VCaP (cell line): ENCODE data around the gene CDH12.
"Not testable (repeated sequence)": the region's sequence is repeated elsewhere in the genome, so short reads cannot be mapped to it uniquely, and the experiment has no call there.

Experiments
- H3K27ac ChIP-seq: fragments of 450-650 bp; 2 replicates; pipeline ENCODE4 v1.5.1; 2017
- CTCF ChIP-seq: fragments of 450-650 bp; conservative IDR thresholded peaks from 2 replicates; pipeline ENCODE4 v1.5.1; 2017; ENCODE audit warnings: mild to moderate bottlenecking, moderate library complexity

CDH12 gene

DNA sequence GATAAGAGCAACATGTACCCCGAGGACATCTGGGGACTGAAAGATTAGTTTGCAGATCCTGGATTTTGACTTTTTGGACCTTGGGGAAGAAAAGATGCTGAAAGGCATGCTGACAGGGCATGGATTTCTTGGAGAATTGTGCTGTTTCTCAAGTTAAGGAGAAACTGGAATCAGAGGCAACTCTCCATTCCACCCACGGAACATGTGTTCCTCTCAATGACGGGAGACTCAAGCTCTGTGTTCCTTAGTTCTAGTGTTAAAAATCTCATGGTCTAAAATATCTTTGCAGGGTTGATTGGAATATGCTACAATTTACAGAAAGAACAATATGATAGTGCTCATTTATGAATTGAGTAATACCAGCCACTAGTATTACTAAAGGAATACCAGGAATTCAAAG is 34.4 kb upstream of the CDH12 start:
- TF ChIP-seq CTCF: no peak

GRCh38 chr5:22858911-22859310 is 5.8 kb upstream of the CDH12 start:
- H3K27ac ChIP-seq: not testable (repeated sequence)

More for the DNA sequence above, 34.4 kb upstream of the CDH12 start:
- H3K27ac ChIP-seq: no peak overlapping the region

GRCh38 chr5:22855824-22856223 is 2.7 kb upstream of the CDH12 start:
- no peak for TF ChIP-seq CTCF

DNA sequence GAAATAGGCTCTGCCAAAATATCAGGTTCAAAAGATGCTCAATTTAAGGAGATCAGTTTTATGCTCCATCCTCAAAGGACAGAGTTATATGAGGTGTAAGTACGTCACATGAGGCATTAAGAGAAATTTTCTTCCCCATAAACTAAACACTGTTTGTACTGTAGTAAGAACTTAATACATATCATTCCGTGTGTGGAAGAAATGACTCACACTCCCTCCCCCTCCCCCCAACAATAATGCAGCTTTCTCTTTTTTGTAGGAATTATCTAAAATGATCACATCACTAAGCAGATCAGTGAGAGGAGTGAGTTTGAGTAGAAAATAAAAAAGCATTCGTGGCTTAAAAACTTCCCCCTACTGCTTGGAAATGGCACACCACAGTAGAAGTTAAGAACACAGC is 2.2 kb downstream of the CDH12 start:
- TF ChIP-seq CTCF: no peak
- H3K27ac ChIP-seq: no peak overlapping the region

More at GRCh38 chr5:22855824-22856223, 2.7 kb upstream of the CDH12 start:
- H3K27ac ChIP-seq: no peak overlapping the region

GRCh38 chr5:22846693-22847092 is 6.5 kb downstream of the CDH12 start:
- H3K27ac ChIP-seq: no peak overlapping the region
- TF ChIP-seq CTCF: no peak

DNA sequence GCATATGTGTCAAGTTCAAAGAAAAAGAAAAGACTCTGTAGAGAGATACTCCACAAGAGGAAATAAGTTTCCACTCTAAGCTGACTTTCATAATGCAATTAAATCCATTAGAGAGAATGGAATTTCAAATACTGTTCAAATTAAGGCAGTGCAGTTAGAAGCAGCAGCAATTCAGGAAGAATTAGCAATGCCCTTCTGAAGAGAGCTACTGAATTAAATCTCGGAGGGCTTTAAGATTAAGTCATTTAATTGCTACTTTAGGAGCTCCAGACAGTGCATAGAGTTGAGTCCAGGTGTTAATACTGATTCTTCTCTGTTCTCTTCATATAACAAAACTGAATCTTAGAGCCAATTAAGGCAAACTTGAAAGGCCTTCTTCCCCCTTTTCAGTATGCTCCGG is 8.5 kb downstream of the CDH12 start:
- TF ChIP-seq CTCF: no peak
- H3K27ac ChIP-seq: no peak overlapping the region

- H3K27ac ChIP-seq: no peak overlapping the region
- no peak for TF ChIP-seq CTCF
Measured at GRCh38 chr5:22844155-22844554, 9.0 kb downstream of the CDH12 start.

GRCh38 chr5:22842574-22842973 is 10.6 kb downstream of the CDH12 start:
- TF ChIP-seq CTCF: no peak
- no peak overlapping the region for H3K27ac ChIP-seq
